ENCODE results near the gene COBL.

The COBL gene

DNA sequence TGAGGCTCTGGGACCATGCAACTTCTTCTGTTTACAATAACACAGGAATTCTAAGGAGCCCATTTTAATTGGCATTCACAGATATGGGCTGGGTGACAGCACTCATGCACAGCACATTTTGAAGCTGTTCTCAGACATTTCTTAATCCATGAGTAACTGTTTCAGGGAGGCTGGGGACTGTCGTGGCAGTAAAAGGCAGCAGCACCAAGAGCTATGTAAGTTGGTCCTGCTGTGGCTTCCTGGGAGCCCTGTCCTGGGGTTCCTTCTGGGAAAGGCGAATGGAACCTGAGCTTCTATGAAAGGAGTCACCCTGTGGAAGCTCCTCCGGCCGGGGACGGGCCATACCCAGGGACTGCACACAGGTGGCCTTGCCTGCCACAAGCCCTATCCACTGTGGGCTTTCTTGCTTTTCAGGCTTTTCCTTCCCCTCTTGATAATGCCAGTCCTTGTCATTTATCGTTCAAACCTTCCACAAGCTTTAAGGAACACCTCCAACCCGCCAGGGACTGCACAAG is 40.5 kb downstream of the COBL start:
- DNase-seq = no peak
- no peaks in the 10 kb centered on the region for H3K36me3 ChIP-seq
- no peak overlapping the region for H3K4me3 ChIP-seq
- H3K4me1 ChIP-seq = no peaks in the 10 kb centered on the region
- intact Hi-C loops (cut with DNase I; ENCODE audit: low total_unique reads) = no loop called here
- H3K9me3 ChIP-seq = no peaks in the 10 kb centered on the region
- no peak overlapping the region for H3K27ac ChIP-seq
- peaks cover 0 to 3% of the 10 kb centered on the region in 2 donors for H3K27me3 ChIP-seq
- TF ChIP-seq, protein P1, sequence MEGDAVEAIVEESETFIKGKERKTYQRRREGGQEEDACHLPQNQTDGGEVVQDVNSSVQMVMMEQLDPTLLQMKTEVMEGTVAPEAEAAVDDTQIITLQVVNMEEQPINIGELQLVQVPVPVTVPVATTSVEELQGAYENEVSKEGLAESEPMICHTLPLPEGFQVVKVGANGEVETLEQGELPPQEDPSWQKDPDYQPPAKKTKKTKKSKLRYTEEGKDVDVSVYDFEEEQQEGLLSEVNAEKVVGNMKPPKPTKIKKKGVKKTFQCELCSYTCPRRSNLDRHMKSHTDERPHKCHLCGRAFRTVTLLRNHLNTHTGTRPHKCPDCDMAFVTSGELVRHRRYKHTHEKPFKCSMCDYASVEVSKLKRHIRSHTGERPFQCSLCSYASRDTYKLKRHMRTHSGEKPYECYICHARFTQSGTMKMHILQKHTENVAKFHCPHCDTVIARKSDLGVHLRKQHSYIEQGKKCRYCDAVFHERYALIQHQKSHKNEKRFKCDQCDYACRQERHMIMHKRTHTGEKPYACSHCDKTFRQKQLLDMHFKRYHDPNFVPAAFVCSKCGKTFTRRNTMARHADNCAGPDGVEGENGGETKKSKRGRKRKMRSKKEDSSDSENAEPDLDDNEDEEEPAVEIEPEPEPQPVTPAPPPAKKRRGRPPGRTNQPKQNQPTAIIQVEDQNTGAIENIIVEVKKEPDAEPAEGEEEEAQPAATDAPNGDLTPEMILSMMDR (IDR thresholded peaks at IDR 0.05) = no peak

DNA sequence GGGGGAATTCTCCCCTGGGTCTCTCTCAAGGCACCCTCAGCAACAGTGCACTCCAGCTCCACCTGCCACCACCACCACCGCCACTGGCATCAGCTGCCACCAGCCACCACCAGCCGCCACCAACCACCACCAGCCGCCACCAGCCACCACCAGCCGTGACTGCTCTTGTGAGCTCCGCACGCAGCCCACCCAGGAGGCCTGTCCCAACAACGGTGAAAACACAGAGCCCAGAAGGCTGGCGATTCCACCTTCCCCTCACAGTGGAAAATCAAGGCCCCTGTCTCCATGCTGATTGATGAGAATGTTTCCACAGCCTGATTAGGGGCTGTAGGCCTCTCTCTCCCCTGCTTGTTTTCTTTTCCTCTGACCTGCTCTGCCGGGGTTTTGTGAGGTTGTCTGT is 41.1 kb downstream of the COBL start:
- DNase-seq = no peak
- intact Hi-C loops (cut with DNase I; ENCODE audit: low total_unique reads) = no loop called here
- H3K4me1 ChIP-seq = no peaks in the 10 kb centered on the region

DNA sequence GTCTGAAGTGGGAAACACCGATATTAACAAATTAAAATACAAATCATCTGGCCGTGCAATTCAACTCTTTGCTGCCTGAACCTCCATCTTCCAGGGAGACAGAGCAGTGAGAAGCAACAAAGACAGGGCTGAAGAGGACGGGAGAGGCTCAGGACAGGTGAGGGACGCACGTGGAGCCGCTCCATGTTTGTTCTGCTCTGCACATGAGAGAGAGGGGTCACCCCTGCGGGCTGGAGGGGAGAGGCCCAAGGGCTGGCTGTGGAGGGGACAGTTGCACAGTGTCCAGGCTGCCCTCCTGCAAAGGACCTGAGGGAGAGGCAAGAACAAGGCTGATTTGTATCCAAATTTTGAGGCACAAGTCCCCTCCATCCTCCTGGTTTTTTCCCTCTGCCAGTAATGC is 41.7 kb downstream of the COBL start:
- H3K27ac ChIP-seq = no peak overlapping the region
- DNase-seq = no peak
- peaks cover 0 to 4% (median 1%) of the 10 kb centered on the region in 4 donors for H3K4me1 ChIP-seq
- TF ChIP-seq, protein P1 (IDR thresholded peaks at IDR 0.05) = no peak
- no peaks in the 10 kb centered on the region for H3K9me3 ChIP-seq
- H3K27me3 ChIP-seq = no peaks in the 10 kb centered on the region
- intact Hi-C loops (cut with DNase I; ENCODE audit: low total_unique reads) = no loop called here
- no peaks in the 10 kb centered on the region for H3K36me3 ChIP-seq
- H3K4me3 ChIP-seq = no peak overlapping the region

More for the DNA sequence above, 41.1 kb downstream of the COBL start:
- Histone ChIP-seq H3K36me3 (no peaks in the 10 kb centered on the region), H3K27me3 (peaks cover 0 to 3% of the 10 kb centered on the region in 2 donors), H3K4me3 (no peak overlapping the region), H3K27ac (no peak overlapping the region), H3K9me3 (no peaks in the 10 kb centered on the region)
- TF ChIP-seq, protein P1 (IDR thresholded peaks at IDR 0.05) = no peak

DNA sequence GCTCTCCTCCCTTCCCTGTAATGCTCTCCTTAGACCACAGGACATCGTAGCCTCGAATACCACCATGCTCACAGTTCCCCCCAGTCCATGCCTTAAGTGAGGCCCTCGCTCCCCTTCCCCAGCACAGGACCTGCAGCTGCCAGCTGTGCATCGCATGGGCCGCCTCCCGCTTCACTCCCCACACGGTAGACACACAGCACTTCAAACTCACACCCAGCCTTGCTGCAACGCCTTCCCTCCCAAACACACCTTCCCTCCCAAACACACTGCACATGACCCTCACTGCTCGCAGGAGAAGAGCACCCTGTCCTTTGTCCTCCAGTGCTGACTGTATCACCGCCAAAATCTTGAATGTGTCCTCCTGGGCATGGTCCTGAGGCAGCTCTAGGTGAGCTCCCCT is 42.6 kb downstream of the COBL start:
- H3K27ac ChIP-seq = no peak overlapping the region
- DNase-seq = no peak

DNA sequence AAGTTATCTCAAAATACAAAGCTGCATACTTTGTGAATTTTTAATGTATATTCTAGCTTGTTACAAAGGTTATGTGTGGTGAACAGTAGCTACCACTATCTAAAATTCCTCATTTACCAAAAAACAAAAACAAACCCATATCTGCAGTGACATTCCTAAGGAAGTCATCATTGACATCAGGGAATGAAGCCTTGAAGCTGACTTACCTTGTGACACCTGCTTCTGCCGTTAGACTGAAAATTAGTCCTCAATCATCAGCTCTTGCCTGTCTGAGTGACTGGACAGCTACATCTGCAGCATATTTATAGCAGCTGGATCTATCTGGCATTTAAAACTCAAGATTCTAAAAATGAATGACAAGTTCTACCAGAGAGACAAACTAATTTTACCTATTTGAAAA is 43.2 kb downstream of the COBL start:
- TF ChIP-seq, protein P1 (IDR thresholded peaks at IDR 0.05) = no peak

More for the DNA sequence above, 42.6 kb downstream of the COBL start:
- Histone ChIP-seq H3K4me3 (no peak overlapping the region), H3K27me3 (no peaks in the 10 kb centered on the region), H3K9me3 (no peaks in the 10 kb centered on the region), H3K4me1 (peaks cover 0 to 8% (median 3%) of the 10 kb centered on the region in 4 donors), H3K36me3 (no peaks in the 10 kb centered on the region)
- intact Hi-C loops (cut with DNase I; ENCODE audit: low total_unique reads) = no loop called here
- TF ChIP-seq, protein P1 (IDR thresholded peaks at IDR 0.05) = no peak

DNA sequence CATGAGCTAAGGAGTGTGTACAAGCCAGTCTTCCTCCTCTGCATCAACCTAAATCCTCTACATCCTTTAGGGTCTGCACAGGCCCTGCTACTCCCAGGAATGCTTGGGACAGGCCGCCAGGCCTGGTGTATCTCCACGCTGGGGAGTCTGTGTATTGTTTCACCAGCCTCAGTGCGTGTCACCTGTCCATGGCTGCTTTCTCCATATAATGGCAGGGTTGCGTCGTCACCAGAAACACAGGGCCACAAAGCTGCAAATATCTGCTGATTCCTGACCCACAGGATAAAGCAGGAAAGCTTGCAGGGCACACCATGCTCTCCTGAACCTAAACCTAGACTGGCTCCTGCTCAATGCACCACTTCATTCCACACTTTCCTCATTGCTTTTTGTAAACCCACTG is 45.6 kb downstream of the COBL start:
- H3K27ac ChIP-seq = no peak overlapping the region
- TF ChIP-seq, protein P1 (IDR thresholded peaks at IDR 0.05) = no peak
- H3K36me3 ChIP-seq = no peaks in the 10 kb centered on the region
- peaks cover 0 to 8% (median 3%) of the 10 kb centered on the region in 4 donors for H3K4me1 ChIP-seq
- H3K27me3 ChIP-seq = no peaks in the 10 kb centered on the region
- intact Hi-C loops (cut with DNase I; ENCODE audit: low total_unique reads) = no loop called here
- no peak for DNase-seq
- no peaks in the 10 kb centered on the region for H3K9me3 ChIP-seq
- H3K4me3 ChIP-seq = no peak overlapping the region

More for the DNA sequence above, 43.2 kb downstream of the COBL start:
- H3K4me1 ChIP-seq = peaks cover 0 to 8% (median 3%) of the 10 kb centered on the region in 4 donors
- no peak overlapping the region for H3K27ac ChIP-seq
- H3K9me3 ChIP-seq = no peaks in the 10 kb centered on the region
- H3K4me3 ChIP-seq = no peak overlapping the region
- no peaks in the 10 kb centered on the region for H3K27me3 ChIP-seq
- DNase-seq = no peak
- intact Hi-C loops (cut with DNase I; ENCODE audit: low total_unique reads) = no loop called here
- H3K36me3 ChIP-seq = no peaks in the 10 kb centered on the region
